HG03108 (cell line): ENCODE data around the gene SPPL3.
"Not testable (repeated sequence)": the region's sequence is repeated elsewhere in the genome, so short reads cannot be mapped to it uniquely, and the experiment has no call there.

Experiments
- ATAC-seq: cut with Tn5 transposase; IDR thresholded peaks from one replicate; pipeline ENCODE4 v1.9.1; 2021; ENCODE audit warnings: moderate library complexity; ENCODE audit not compliant: unreplicated experiment

Gene SPPL3

GRCh38 chr12:120755269-120755668 lies 148.9 kb downstream of the SPPL3 start:
- no peak for ATAC-seq

GRCh38 chr12:120754792-120755191 lies 149.4 kb downstream of the SPPL3 start:
- ATAC-seq, result no peak

GRCh38 chr12:120751389-120751788 lies 152.8 kb downstream of the SPPL3 start:
- no peak for ATAC-seq

GRCh38 chr12:120750806-120751205 lies 153.4 kb downstream of the SPPL3 start:
- no peak for ATAC-seq

- no peak for ATAC-seq
Measured at GRCh38 chr12:120749256-120749655, 154.9 kb downstream of the SPPL3 start.

- no peak for ATAC-seq
Measured at GRCh38 chr12:120748242-120748641, 155.9 kb downstream of the SPPL3 start.

- ATAC-seq, result no peak
Measured at GRCh38 chr12:120744922-120745493, 159.2 kb downstream of the SPPL3 start.

GRCh38 chr12:120741476-120742421 lies 162.4 kb downstream of the SPPL3 start:
- no peak for ATAC-seq

- ATAC-seq, result no peak
Measured at GRCh38 chr12:120740871-120741270, 163.3 kb downstream of the SPPL3 start.

GRCh38 chr12:120739821-120740613 lies 164.1 kb downstream of the SPPL3 start:
- no peak for ATAC-seq

GRCh38 chr12:120739031-120739762 lies 165.0 kb downstream of the SPPL3 start:
- no peak for ATAC-seq

- ATAC-seq, result no peak
Measured at GRCh38 chr12:120738252-120739030, 165.7 kb downstream of the SPPL3 start.

GRCh38 chr12:120737557-120738251 lies 166.5 kb downstream of the SPPL3 start:
- ATAC-seq, result no peak

- no peak for ATAC-seq
Measured at GRCh38 chr12:120736404-120737331, 167.5 kb downstream of the SPPL3 start.

- ATAC-seq, result no peak
Measured at GRCh38 chr12:120735181-120735580, 169.0 kb downstream of the SPPL3 start.

GRCh38 chr12:120734210-120734609 lies 169.9 kb downstream of the SPPL3 start:
- ATAC-seq, result no peak

- ATAC-seq, result no peak
Measured at GRCh38 chr12:120733574-120733973, 170.6 kb downstream of the SPPL3 start.

- not testable (repeated sequence) for ATAC-seq
Measured at GRCh38 chr12:120732198-120732597, 172.0 kb downstream of the SPPL3 start.
